Thymus (tissue), 11 donors: ENCODE results near the gene G0S2. TPM values are rescaled to one million over a fixed set of nuclear protein-coding genes. Genes with fewer than 3 reads are reported as not detected.
A peak's percentile ranks its signal among the peaks of the same experiment; 100 is the strongest.

ENCODE experiments used
- DNase-seq, 9 donors: peaks; one replicate each; pipeline ENCODE4 v3.0.0-alpha.2; 2013; ENCODE audit warnings: low spot score in 9 of 9, low read depth in 6 of 9, missing footprints in 1 of 9
- H3K27ac ChIP-seq, 2 donors: one replicate each; pipeline ENCODE4 v1.5.1; 2013; ENCODE audit warnings: control low read depth in 1 of 2, low read depth in 1 of 2, low read length in 1 of 2, mild to moderate bottlenecking in 1 of 2, moderate library complexity in 1 of 2
- H3K27me3 ChIP-seq, 2 donors: one replicate each; pipeline ENCODE4 v1.5.1; 2013; ENCODE audit warnings: low read length in 1 of 2; ENCODE audit not compliant: control insufficient read depth in 2 of 2, insufficient read depth in 1 of 2
- H3K36me3 ChIP-seq, 2 donors: one replicate each; pipeline ENCODE4 v1.5.1; 2013; ENCODE audit warnings: low read length in 1 of 2, mild to moderate bottlenecking in 1 of 2, moderate library complexity in 1 of 2; ENCODE audit not compliant: control insufficient read depth in 2 of 2, insufficient read depth in 2 of 2
- H3K4me1 ChIP-seq, 2 donors: one replicate each; pipeline ENCODE4 v1.5.1; 2013; ENCODE audit warnings: low read length in 2 of 2; ENCODE audit not compliant: control insufficient read depth in 2 of 2, insufficient read depth in 2 of 2
- H3K4me3 ChIP-seq, 2 donors: one replicate each; pipeline ENCODE4 v1.5.1; 2013; ENCODE audit warnings: low read length in 2 of 2, control low read depth in 1 of 2, mild to moderate bottlenecking in 1 of 2
- H3K9me3 ChIP-seq, 2 donors: one replicate each; pipeline ENCODE4 v1.5.1; 2013; ENCODE audit warnings: low read length in 1 of 2, mild to moderate bottlenecking in 1 of 2; ENCODE audit not compliant: control insufficient read depth in 2 of 2, insufficient read depth in 1 of 2
- WGBS: extraction: QIAGEN DNeasy Blood & Tissue Kit; methylation state at CpG from one replicate; pipeline ENCODE4 v1.1.7; 2013; 5-methylcytosine and 5-hydroxymethylcytosine counted together
- polyA plus RNA-seq: library from polyadenylated mRNA; stranded (reverse); fragments of 200-250 nt; gene quantifications from one replicate; pipeline ENCODE4 v1.2.3, GENCODE V29; 2013
- total RNA-seq: library from RNA; stranded (reverse); fragments of 120-200 nt; gene quantifications from one replicate; pipeline ENCODE4 v1.2.4, GENCODE V29; 2013
- donor health status: healthy.

Gene G0S2
- total and polyA plus RNA-seq, 2 donors, result 2.8 to 23.5 TPM

DNA sequence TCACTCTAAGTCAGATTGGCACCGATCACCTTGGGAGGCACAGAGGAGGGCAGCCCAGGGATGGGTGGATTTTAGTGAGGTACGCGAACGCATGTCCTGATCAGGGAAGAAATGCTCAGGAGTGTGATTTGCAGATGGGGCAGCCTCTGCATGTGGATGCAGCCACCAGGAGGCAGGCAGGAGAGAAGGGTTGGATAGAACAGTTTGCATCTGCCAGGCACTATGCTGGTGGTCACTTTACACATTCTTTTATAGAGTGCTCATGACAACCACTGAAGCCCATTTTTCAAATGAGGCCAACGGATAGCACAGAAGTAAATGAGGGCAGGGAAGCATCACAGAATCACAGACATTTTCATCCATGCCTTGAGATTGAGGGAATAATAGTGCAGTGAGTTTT, 28.7 kb upstream of the G0S2 start:
- H3K4me3 ChIP-seq, result no peak overlapping the region
- H3K27me3 ChIP-seq, result peaks cover 0 to 4% of the 10 kb centered on the region in 2 donors
- no peaks in the 10 kb centered on the region for H3K36me3 ChIP-seq
- H3K4me1 ChIP-seq, result peaks cover 0 to 28% of the 10 kb centered on the region in 2 donors
- 98% methylated on average over 5 of the region's 5 CpGs for WGBS
- no peak for DNase-seq
- no peaks in the 10 kb centered on the region for H3K9me3 ChIP-seq
- no peak overlapping the region for H3K27ac ChIP-seq

DNA sequence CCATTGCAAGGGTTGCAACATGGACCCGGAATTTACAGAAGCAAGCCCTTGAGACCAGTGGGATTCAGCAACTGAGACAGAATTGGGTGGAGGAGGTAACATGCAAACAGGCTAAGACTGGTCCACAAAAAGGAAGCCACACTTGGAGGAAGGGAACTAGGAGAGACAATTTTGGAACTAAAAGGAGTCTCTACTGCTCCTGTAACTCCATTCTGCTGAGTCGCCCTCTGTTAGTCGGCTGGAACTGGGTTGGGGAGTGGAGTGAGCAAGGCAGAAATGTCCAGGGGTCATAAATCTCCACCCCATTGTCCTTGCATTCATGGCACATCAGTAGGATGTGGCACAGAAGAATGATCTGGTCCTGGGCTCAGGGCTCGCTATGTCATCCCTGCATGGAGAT, 28.1 kb upstream of the G0S2 start:
- peaks cover 0 to 25% of the 10 kb centered on the region in 2 donors for H3K4me1 ChIP-seq
- H3K4me3 ChIP-seq, result no peak overlapping the region
- H3K9me3 ChIP-seq, result no peaks in the 10 kb centered on the region
- H3K27ac ChIP-seq, result no peak overlapping the region
- DNase-seq, result no peak
- H3K27me3 ChIP-seq, result peaks cover 0 to 3% of the 10 kb centered on the region in 2 donors
- no peaks in the 10 kb centered on the region for H3K36me3 ChIP-seq
- WGBS, result 80% methylated on average over 4 of the region's 4 CpGs

DNA sequence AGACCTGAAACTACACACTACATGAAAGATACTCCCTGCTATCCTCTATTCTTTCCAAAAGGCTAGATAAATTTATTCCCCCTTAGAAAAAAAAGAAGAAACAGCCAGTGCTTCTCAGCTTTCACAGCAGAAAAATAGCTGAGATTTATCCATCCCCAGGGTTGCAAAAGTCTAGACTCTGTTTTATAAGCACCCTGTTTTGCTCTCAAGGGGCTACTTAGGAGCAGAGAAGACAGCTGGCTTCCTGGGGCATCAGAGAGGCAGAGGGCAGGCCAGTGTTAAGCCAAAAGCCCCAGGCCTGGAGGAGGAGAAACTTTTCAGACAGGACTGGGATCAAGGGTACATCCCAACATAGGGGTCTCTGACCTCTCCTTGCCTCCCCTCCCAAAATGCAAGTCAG, 26.9 kb upstream of the G0S2 start:
- no peaks in the 10 kb centered on the region for H3K36me3 ChIP-seq
- no peak for DNase-seq
- no peak overlapping the region for H3K27ac ChIP-seq
- no peak overlapping the region for H3K4me3 ChIP-seq
- H3K4me1 ChIP-seq, result peaks cover 0 to 22% of the 10 kb centered on the region in 2 donors
- H3K9me3 ChIP-seq, result no peaks in the 10 kb centered on the region
- H3K27me3 ChIP-seq, result peaks cover 0 to under 1% of the 10 kb centered on the region in 2 donors

- Histone ChIP-seq H3K36me3 (no peaks in the 10 kb centered on the region), H3K27ac (peak overlapping the region in 1 of 2 donors; percentile 48), H3K4me3 (no peak overlapping the region), H3K9me3 (no peaks in the 10 kb centered on the region), H3K27me3 (no peaks in the 10 kb centered on the region), H3K4me1 (peaks cover 0 to 25% of the 10 kb centered on the region in 2 donors)
- peak in 1 of 9 donors; percentile 18 for DNase-seq
- 68% methylated on average over 6 of the region's 6 CpGs for whole genome bisulfite sequencing
These were observed 26.1 kb upstream of the G0S2 start for GRCh38 chr1:209648931-209649776.

- Histone ChIP-seq H3K4me3 (no peak overlapping the region), H3K27me3 (no peaks in the 10 kb centered on the region), H3K9me3 (no peaks in the 10 kb centered on the region), H3K4me1 (peaks cover 0 to 27% of the 10 kb centered on the region in 2 donors), H3K27ac (no peak overlapping the region), H3K36me3 (no peaks in the 10 kb centered on the region)
- WGBS, result 5% methylated on average over 1 of the region's 1 CpG
- DNase-seq, result no peak
These were observed 24.8 kb upstream of the G0S2 start for GRCh38 chr1:209650454-209650853.

DNA sequence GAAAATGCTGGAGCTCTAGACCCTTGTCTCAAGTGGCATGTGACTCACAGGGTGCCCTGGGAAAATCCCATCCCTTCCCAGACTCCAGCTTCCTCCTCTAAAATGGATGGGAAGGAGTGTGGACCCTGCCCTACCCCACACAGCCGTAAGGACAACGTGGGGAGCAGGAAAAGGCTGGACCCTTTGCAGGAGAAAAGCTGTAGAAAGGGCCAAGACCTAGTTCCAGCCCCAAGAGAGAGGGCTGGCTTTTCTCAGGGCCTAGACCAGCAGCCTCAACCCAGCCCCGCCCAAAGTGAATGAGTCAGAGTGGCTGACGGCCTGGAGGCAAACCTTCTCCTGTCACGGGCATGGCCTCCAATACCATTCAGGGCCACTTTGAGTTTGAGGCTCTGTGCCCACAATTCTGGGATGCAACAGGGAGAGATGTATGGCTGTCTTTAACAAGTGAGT, 24.0 kb upstream of the G0S2 start:
- Histone ChIP-seq H3K27me3 (no peaks in the 10 kb centered on the region), H3K36me3 (no peaks in the 10 kb centered on the region), H3K9me3 (no peaks in the 10 kb centered on the region), H3K27ac (peak overlapping the region in 1 of 2 donors; percentile 9), H3K4me1 (peaks cover 0 to 27% of the 10 kb centered on the region in 2 donors), H3K4me3 (no peak overlapping the region)
- no peak for DNase-seq
- 85% methylated on average over 5 of the region's 5 CpGs for WGBS

GRCh38 chr1:209652121-209652735, 23.0 kb upstream of the G0S2 start, which contains the start of gene LAMB3:
TSS of gene LAMB3 (minus strand) at chr1:209652425. CDS start at chr1:209650944, 1,481 bp downstream.
- peaks cover 0 to 25% of the 10 kb centered on the region in 2 donors for H3K4me1 ChIP-seq
- H3K27ac ChIP-seq, result peak within 1 kb of the TSS; percentile 82 to 83
- no peak for DNase-seq
- H3K9me3 ChIP-seq, result no peaks in the 10 kb centered on the region
- peak within 1 kb of the TSS in 1 of 2 donors; percentile 8 for H3K4me3 ChIP-seq
- H3K36me3 ChIP-seq, result no peaks in the 10 kb centered on the region
- no peaks in the 10 kb centered on the region for H3K27me3 ChIP-seq
- WGBS, result 84% methylated on average over 14 of the region's 14 CpGs

GRCh38 chr1:209652873-209653401, 22.3 kb upstream of the G0S2 start:
- peak overlapping the region; percentile 82 to 83 for H3K27ac ChIP-seq
- peak in 5 of 9 donors; percentile 4 to 50 (median 16) for DNase-seq
- no peaks in the 10 kb centered on the region for H3K9me3 ChIP-seq
- no peaks in the 10 kb centered on the region for H3K27me3 ChIP-seq
- H3K4me3 ChIP-seq, result no peak overlapping the region
- H3K36me3 ChIP-seq, result no peaks in the 10 kb centered on the region
- peaks cover 0 to 25% of the 10 kb centered on the region in 2 donors for H3K4me1 ChIP-seq
- WGBS, result 63% methylated on average over 3 of the region's 3 CpGs

GRCh38 chr1:209653915-209654351, 21.3 kb upstream of the G0S2 start:
- H3K27ac ChIP-seq, result no peak overlapping the region
- peaks cover 0 to 25% of the 10 kb centered on the region in 2 donors for H3K4me1 ChIP-seq
- H3K9me3 ChIP-seq, result no peaks in the 10 kb centered on the region
- no peaks in the 10 kb centered on the region for H3K36me3 ChIP-seq
- DNase-seq, result no peak
- WGBS, result 93% methylated on average over 7 of the region's 7 CpGs
- peaks cover 0 to 6% of the 10 kb centered on the region in 2 donors for H3K27me3 ChIP-seq
- H3K4me3 ChIP-seq, result no peak overlapping the region
